RPMI8226 (cell line): Measurements from ENCODE around the gene CELSR1.

Source experiments
- DNase-seq: peaks from one replicate; pipeline ENCODE4 v3.0.0-alpha.2; 2015

Gene CELSR1

GRCh38 chr22:46551996-46552395 is 14.6 kb upstream of the CELSR1 start:
- no peak for DNase-seq

GRCh38 chr22:46551321-46551720 is 13.9 kb upstream of the CELSR1 start:
- no peak for DNase-seq

GRCh38 chr22:46549971-46550641 is 12.7 kb upstream of the CELSR1 start:
- no peak for DNase-seq

- no peak for DNase-seq
Observed at GRCh38 chr22:46549563-46549840, 12.1 kb upstream of the CELSR1 start.

- no peak for DNase-seq
Observed at GRCh38 chr22:46547883-46548244, 10.4 kb upstream of the CELSR1 start.

- DNase-seq = no peak
Observed at GRCh38 chr22:46547179-46547882, 9.9 kb upstream of the CELSR1 start.

- no peak for DNase-seq
Observed at GRCh38 chr22:46546466-46547178, 9.2 kb upstream of the CELSR1 start.

- no peak for DNase-seq
Observed at GRCh38 chr22:46545086-46545792, 7.8 kb upstream of the CELSR1 start.

GRCh38 chr22:46542011-46542985 is 4.9 kb upstream of the CELSR1 start:
- peak; percentile 80 for DNase-seq

GRCh38 chr22:46541536-46541935 is 4.1 kb upstream of the CELSR1 start:
- DNase-seq = no peak

- no peak for DNase-seq
Observed at GRCh38 chr22:46540874-46541273, 3.5 kb upstream of the CELSR1 start.

- DNase-seq = peak; percentile 43
Observed at GRCh38 chr22:46539169-46539568, 1.7 kb upstream of the CELSR1 start.

- DNase-seq = peak; percentile 68
Observed at GRCh38 chr22:46538814-46539160, 1.4 kb upstream of the CELSR1 start.

GRCh38 chr22:46537946-46538813 is 760 bp upstream of the CELSR1 start:
- peak; percentile 40 for DNase-seq

- DNase-seq = no peak
Observed at GRCh38 chr22:46536537-46537224, 739 bp downstream of the CELSR1 start.

- no peak for DNase-seq
Observed at GRCh38 chr22:46535876-46536536, 1.4 kb downstream of the CELSR1 start.

- DNase-seq = no peak
Observed at GRCh38 chr22:46534901-46535630, 2.4 kb downstream of the CELSR1 start.

- DNase-seq = no peak
Observed at GRCh38 chr22:46534177-46534776, 3.1 kb downstream of the CELSR1 start.
